ENCODE data around the gene SIRT5.

GRCh38 chr6:13643125-13643524, 68.7 kb downstream of the SIRT5 start:
- no peak for TF ChIP-seq EZH2 (IDR thresholded peaks at IDR 0.05; ENCODE audit: low read depth)
- TF ChIP-seq CTCF (conservative IDR thresholded peaks at IDR 0.05): no peak
